ENCODE measurements around the gene SRGAP2. TPM values are rescaled to one million over a fixed set of nuclear protein-coding genes. Genes with fewer than 3 reads are reported as not detected.
"Not testable (repeated sequence)": the region's sequence is repeated elsewhere in the genome, so short reads cannot be mapped to it uniquely, and the experiment has no call there.

The SRGAP2 gene
- total RNA-seq, 1 donor from 2014 or later, result 159 TPM

- intact Hi-C loops (cut with micrococcal nuclease), result loop anchor here (5.0 kb wide), 1 partner anchor 357 kb away; no protein-coding TSS in a partner anchor
Measured at GRCh38 chr1:206204871-206205270, 1.5 kb downstream of the SRGAP2 start.

- intact Hi-C loops (cut with micrococcal nuclease), result not testable (repeated sequence)
Measured at GRCh38 chr1:206205569-206205968, 2.2 kb downstream of the SRGAP2 start.

DNA sequence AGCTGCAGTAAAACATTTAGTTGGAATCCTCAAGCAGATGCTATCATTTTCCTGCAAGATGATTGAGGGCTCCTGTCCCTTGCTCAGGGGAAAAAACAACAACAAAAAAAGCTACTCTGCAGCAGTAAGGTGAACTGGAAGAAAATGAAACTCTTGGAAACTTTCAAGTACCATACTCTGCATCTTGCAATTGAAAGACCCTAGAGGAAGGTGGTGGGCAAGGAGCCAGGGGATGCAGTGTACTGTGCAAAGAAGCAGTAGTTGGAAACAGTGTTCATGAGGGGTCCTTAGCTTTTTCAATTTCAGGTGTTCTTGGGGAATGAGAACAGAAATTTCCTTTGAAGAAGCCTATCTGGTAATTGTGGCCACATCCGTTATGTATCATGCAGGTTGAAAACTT is 7.5 kb downstream of the SRGAP2 start:
- intact Hi-C loops (cut with micrococcal nuclease), result not testable (repeated sequence)

GRCh38 chr1:206215600-206216392 is 12.5 kb downstream of the SRGAP2 start:
- intact Hi-C loops (cut with micrococcal nuclease), result not testable (repeated sequence)

DNA sequence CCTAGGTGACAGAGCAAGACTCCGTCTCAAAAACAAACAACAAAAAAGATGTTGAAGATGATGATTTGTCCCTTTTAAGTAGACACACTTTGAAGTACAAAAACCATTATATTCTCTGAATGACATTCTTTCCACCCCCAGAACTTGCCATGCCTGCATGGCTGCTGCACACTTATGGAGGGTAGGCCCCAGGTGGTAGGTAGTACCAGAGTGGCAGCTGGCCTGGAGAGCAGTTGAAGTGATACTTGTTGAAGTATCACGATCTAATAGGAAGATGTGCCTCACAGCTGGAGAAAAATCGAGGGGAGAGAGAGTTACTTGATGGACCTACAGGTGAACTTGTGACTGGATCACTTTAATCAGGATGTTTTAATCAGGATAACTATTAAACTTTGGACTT is 14.9 kb downstream of the SRGAP2 start:
- intact Hi-C loops (cut with micrococcal nuclease), result not testable (repeated sequence)

DNA sequence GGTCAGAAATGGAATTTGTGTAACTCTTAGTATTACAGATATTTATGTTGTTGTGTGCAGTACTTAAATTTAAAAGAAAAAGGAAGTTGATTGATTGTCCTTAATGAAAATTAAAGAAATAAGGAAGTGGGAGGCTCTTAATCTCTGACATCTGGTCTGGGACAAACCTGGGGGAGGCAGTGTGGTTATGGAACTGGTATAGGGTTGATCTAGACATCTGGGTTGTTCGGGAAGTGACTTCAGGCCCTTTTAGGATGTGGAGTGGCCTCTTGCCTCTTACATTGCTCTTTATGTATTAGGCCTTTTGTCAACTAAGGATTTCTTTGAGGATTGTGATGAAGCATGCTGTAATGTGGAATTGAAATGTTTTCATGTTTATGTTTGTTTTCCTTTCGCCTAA is 15.4 kb downstream of the SRGAP2 start:
- intact Hi-C loops (cut with micrococcal nuclease), result not testable (repeated sequence)

- intact Hi-C loops (cut with micrococcal nuclease), result not testable (repeated sequence)
Measured at GRCh38 chr1:206219514-206220331, 16.4 kb downstream of the SRGAP2 start.

- intact Hi-C loops (cut with micrococcal nuclease), result not testable (repeated sequence)
Measured at GRCh38 chr1:206220332-206221000, 17.1 kb downstream of the SRGAP2 start.

GRCh38 chr1:206221585-206221984 is 18.2 kb downstream of the SRGAP2 start:
- intact Hi-C loops (cut with micrococcal nuclease), result not testable (repeated sequence)

DNA sequence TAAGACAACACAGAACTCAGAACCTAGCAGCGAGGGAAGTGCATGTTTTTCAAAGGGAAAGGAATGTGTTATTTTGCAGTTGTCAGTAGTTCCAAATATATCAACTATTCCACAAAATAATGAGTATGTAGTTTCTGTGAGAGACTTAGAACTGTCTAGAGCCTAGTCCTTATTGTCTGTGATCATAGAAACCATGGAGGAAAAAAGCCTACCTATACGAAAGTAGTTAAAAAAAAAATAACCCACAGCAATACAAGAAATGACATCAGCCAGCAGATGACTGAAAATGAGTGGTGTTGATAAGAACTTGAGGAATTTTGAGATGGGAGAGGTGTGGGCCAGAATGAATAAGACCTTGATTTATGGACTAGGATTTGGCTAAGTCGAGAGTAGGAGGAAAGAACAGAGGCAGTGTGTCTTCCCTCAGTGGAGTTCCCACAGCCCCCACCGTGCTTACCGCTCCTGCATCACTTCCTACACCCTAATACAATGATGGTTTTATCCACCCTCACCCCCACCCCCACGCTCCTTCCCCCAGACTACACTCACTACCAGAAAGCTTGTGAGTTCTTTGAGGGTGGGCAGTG is 20.9 kb downstream of the SRGAP2 start:
- intact Hi-C loops (cut with micrococcal nuclease), result not testable (repeated sequence)

DNA sequence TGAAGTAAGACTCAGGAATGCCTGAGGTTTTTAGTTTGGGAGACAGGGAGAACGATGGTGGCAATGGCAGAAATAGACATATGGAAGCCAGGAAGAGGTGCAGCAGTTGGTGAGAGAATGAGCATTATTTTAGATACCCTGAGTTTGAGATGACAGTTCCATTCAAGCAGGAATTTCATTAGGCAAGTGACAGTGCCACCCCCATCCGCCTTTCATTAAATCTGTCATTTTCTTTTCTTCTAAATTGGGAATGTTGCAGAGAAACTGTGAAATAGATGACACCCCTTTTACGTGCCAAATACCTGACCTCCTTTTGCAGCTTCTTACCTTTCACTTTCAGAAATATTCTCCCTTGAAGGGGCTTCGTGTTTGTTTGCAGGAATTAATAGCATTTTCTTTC is 22.0 kb downstream of the SRGAP2 start:
- intact Hi-C loops (cut with micrococcal nuclease), result not testable (repeated sequence)

DNA sequence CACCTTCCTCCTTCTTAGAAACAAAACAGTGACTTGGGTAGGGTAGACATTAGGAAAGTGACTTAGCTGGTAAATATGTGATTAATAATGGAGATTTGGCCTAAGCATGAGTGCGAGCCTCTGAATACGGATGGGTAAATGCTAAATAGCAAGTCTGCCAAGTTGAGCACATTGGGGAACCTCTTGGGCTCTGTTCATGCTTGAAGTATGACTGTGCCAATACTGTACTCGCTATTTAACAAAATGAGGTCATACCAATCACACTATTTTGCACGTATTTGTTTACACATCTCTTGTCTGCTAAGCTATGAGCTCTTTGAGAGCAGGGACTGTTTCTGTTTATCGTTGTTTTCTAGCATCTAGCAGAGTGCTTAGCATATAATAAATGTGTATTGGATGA is 23.5 kb downstream of the SRGAP2 start:
- intact Hi-C loops (cut with micrococcal nuclease), result not testable (repeated sequence)

- intact Hi-C loops (cut with micrococcal nuclease), result not testable (repeated sequence)
Measured at GRCh38 chr1:206229286-206229685, 25.9 kb downstream of the SRGAP2 start.

- intact Hi-C loops (cut with micrococcal nuclease), result not testable (repeated sequence)
Measured at GRCh38 chr1:206231989-206232388, 28.6 kb downstream of the SRGAP2 start.

DNA sequence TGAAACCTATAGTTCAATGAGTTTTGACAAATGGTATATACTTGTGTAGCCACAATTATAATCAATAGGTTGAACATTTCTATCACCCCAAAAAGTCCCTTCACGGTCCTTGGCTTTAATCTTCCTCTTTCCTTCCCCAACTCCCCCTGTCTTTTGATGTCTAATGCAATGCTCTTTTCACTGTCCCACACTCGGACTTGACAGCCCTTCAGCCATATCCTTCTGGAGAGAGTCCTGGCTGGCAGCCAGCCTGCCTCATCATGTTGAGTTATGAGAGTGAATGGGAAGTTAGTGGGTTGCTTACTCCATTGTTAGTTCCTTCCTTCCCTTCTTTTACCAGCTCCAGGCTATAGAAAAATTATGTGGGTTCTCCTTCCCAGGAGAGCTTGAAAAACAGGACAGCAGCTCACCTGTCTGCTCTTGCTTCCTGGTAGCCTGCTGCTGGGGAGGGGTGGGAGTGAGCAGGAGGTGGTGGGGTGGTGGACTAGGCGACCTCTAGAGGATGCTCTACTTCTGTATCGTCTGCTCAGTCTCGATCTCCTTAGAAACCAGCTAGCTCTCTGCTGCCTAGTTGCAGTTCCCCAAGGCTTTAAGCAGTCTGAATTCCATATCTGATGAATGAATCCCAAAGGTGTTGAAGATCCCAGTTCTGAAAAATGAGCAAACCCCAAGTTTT is 29.8 kb downstream of the SRGAP2 start:
- intact Hi-C loops (cut with micrococcal nuclease), result not testable (repeated sequence)

- intact Hi-C loops (cut with micrococcal nuclease), result not testable (repeated sequence)
Measured at GRCh38 chr1:206234189-206234916, 31.0 kb downstream of the SRGAP2 start.

DNA sequence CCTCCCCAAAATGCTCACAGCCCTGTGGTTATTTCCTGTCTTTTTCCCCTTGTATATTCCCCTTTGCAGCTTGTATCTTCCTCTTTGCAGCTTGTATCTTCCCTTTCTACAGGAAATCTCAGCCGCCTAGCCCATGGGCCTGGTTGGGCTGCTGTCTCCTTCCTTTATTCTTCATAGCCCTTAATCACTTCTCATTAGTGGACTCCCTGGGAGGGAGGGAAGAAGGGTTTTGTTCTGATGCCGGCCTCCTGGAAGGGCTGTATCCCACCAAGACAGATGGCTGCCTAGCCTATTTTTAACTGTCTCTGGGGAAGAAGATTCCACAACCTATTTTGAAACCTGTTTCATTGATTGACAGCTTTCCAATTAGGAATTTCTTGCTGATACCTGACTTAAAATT is 31.8 kb downstream of the SRGAP2 start:
- intact Hi-C loops (cut with micrococcal nuclease), result not testable (repeated sequence)

- intact Hi-C loops (cut with micrococcal nuclease), result not testable (repeated sequence)
Measured at GRCh38 chr1:206240288-206240687, 36.9 kb downstream of the SRGAP2 start.

DNA sequence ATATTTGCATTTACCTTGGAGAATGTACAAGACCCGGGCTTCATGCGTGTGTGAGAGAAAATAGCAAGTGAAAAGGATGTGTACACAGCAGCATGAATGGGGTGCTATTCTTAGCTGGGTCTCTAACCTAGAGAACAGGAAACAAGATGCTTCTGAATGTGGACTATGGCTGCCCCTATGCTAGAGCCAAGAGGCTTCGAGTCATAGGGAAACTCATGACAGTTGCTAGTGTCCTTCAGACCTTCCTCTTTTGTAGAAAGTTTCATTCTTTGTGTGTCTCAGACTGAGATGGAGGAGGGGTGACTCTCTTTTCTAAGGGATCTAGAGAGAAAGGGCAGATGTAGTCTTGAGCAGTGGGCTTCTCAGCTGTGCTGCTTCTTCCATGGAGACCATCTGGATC is 40.0 kb downstream of the SRGAP2 start:
- intact Hi-C loops (cut with micrococcal nuclease), result not testable (repeated sequence)

GRCh38 chr1:206245479-206245878 is 42.1 kb downstream of the SRGAP2 start:
- intact Hi-C loops (cut with micrococcal nuclease), result not testable (repeated sequence)

Measured in T-helper 1 cell treated with Interleukin-12 subunit alpha and Interleukin-12 subunit beta and Interleukin-4 antibody, amounts not matched to agents 30 ng/mL and 1 ng/mL, for 36 hours (primary cell).